Activated naive CD4-positive, alpha-beta T cell treated with Interleukin-2 at 50 U/mL for 16 hours (primary cell): ENCODE data around the gene SFXN5.
"Not testable (repeated sequence)": the region's sequence is repeated elsewhere in the genome, so short reads cannot be mapped to it uniquely, and the experiment has no call there.

ENCODE experiments used
- DNase-seq: peaks from one replicate; pipeline ENCODE4 v3.0.0-alpha.2; 2020

Gene SFXN5, protein sequence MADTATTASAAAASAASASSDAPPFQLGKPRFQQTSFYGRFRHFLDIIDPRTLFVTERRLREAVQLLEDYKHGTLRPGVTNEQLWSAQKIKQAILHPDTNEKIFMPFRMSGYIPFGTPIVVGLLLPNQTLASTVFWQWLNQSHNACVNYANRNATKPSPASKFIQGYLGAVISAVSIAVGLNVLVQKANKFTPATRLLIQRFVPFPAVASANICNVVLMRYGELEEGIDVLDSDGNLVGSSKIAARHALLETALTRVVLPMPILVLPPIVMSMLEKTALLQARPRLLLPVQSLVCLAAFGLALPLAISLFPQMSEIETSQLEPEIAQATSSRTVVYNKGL

GRCh38 chr2:73071360-73072128 is at the start of gene SFXN5:
TSS of gene SFXN5 (minus strand) at chr2:73071712. CDS start at chr2:73071705, 7 bp downstream.
- peak; percentile 96 for DNase-seq

DNA sequence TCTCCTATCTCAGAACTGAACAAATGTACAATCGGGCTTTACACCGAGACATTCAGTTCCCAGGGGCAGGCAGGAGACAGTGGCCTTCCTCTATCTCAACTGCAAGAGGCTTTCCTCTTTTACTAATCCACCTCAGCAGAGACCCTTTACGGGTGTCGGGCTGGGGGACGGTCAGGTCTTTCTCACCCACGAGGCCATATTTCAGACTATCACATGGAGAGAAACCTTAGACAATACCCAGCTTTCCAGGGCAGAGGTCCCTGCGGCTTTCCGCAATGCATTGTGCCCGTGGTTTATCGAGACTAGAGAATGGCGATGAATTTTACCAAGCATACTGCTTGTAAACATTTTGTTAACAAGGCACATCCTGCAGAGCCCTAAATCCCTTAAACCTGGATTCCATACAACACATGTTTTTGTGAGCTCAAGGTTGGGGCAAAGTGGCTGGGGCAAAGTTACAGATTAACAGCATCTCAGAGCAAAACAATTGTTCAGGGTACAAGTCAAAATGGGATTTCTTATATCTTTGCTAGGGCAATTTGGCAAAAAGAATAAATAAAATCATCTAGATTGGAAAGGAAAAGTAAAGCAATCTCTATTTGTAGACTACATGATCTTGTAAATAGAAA is 48.2 kb upstream of the SFXN5 start:
- not testable (repeated sequence) for DNase-seq

GRCh38 chr2:73117441-73117840 is 45.9 kb upstream of the SFXN5 start:
- DNase-seq: no peak

DNA sequence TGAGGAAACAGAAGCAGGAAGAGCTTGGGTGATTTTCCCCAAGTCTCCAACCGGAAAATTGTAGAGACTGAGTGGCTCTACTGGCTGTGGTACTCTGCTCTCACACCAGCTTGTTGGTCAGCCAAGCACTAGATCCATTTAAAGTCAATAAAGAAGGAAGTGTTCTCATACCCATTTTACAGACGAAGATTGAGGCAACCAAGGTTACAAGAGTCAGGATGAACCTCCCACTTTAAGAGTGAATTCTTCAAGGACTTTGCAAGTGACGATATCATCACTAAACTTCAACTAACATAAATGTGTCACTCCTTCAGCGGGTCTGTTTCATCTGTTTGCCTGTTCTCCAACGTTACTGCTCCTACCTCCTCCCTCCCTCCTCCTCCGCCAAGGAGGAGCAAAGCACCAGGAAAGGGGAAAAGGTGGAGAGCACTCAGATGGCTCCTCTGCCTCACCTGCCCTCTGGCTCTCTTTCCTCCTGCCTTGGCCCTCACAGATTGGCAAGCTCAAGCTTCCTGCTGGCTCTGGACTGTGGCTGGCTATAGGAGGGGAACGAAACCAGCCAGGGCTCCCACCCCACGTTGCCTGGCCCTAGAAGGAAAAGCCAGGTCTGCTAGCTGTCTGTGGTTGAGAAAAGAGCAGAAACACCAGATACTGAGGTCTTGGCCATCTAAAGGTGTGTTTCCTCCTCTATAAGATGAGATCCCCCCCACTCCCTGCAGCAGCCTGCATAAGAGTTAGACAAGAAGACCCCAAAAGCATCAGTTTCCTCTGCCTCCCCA is 44.9 kb upstream of the SFXN5 start:
- no peak for DNase-seq

- no peak for DNase-seq
Measured at GRCh38 chr2:73114273-73114867, 42.9 kb upstream of the SFXN5 start.

GRCh38 chr2:73112913-73113854 is 41.7 kb upstream of the SFXN5 start, which contains the start of gene RAB11FIP5:
TSS of gene RAB11FIP5 (minus strand) at chr2:73112948. CDS start at chr2:73112777, 171 bp downstream.
- DNase-seq: peak; percentile 82

- peak; percentile 30 for DNase-seq
Measured at GRCh38 chr2:73112026-73112912, 40.8 kb upstream of the SFXN5 start.

DNA sequence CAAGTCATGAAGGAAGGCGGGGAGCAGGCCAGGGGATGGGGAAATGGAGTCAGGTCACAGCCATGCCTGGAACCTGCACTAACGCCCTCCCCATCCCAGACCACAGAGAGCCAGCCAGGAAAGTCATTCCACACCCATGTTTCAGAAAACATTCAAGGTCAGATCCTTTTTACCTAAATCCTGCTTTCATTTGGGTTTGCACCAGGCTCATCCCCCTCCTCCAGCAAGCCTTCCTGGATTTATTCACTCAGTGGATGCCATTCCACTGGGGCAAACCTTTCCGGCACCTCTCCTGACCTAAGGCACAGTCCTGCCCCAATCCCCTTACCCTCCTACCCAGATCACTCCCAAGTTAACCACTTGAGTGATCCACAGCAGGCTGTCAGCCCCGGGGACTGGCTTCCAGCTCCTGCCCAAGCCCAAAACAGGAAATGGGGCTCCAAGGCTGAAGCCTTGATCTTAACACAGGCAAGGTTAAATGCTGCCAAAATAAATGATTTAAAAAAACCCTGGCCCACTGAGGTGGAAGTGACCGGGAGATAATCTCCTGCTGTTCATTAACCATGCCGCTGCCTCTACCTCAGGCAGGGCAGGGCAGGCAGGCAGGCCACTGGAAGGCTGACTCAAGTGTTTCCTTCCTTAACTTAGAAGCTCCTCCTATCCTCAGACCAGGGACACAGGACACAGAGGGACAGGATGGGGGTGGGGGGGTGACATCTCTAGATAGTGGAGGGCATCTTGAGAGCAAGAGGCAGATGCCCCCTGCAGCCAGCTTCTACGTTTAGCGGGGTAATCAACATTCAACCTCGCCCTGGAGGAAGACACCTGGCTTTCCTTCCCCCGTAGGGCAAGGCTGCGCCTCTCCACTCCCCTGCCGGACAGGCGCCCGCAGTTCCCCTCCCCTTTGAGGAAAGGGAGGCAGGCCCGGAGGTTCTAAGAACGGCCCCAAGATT is 39.8 kb upstream of the SFXN5 start:
- peak; percentile 2 for DNase-seq

DNA sequence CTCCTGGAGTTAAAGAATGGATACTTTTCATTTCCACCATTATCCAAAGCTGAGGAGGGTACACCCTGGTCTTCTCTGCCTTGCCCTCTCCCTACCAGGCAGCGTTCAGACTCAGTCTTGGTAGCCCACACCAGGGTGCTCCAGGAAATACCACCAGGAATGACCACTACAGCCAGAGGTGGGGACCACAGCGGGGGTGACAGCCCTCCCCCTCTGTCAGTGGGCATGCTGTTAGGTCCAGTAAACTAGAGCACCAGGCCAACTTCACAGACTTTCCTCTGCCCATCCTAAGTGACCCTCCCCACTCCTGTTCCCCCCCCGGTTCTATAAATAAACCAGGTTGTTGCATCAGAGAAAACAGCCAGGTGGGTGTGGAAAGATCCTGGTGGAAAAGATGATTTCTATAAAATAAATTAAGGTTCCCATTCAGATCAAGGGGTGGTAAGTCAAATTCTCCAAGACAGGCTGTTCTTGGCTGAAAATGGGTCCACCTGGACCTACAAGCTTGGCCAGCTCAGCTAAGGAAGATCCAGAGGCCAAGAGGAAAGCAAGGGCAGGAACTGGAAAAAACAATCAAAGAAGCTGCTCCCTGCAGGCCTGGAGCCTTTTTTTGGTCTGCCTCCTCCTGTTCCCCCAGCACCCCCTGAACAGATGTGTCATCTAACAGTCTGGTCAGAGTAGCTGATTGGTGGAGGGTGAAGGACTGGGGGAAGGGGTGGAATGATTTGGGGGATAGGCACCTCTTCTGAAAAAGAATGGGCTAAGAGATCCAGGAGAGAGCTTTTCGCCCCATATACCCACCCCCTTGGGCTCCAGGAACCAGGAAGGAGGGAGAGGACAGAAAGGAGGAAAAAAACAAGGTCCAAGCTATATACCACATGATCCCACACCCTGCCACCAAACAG is 38.9 kb upstream of the SFXN5 start:
- no peak for DNase-seq

DNA sequence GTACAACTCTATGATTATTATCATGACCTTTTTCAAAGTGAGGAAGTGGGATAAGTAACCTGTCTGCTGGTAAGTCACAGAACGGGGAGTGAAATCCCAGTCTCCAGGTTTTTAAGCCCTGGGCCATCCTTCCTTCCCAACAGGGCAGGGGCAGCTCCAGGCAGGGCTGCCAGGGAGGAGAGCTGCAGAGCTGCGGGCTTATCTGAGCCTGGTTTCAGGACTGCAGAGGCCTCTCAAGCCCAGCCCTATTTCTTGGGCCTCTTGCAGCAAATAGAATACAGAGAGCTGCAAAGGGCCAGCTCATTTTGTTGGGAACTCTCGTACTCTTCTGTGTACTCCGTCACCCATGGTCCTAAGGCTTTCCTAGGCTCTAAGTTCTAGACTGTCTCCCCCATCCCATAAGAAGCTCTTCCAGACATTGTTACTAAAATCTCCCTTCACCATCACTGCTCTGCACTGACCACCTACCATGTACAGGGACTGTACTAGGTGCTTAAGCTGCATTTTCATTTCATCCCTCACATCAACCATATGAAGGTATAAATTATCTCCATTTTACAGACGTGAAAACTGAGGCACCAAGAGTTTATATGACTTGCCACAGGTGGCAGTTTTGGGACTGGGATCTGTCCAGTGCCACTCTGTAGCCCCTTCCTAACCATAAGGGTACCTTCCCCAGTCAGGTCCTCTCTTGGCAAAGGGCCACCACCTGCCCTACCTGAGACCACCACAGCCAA is 38.1 kb upstream of the SFXN5 start:
- no peak for DNase-seq

DNA sequence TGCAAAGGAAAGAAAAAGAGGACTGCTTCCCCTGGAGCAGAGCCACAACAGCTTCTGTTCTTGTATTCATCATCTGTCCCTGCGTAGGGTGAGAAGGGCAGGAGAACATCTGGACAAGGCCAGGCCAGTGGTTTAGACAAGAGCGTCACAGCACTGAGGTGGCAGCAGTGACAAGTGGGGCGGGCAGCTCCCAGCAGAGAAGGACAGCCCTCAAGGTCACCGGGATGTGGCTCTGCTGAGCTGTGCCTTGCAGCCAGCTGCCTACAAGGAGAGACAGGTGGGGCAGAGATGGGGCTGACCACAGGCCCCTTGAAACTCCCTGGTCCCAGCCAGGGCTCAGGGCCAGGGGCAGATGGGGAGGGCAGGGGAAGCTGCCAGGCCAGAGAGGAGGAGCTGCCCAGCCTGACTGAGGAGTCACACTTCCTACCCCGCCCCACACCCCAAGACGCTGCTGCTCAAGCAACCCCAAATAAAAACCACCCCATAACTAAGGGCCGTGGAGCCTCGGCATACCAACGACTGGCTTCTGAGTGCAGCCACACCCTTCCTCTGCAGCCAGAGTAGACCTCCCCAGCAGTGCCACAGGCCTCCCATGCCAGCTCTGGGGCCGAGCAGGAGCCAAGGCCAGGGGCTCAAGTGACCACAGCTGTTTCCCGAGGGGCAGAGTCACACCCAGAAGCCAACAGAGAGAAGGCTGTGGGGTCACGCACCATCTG is 35.9 kb upstream of the SFXN5 start:
- DNase-seq: peak; percentile 16

DNA sequence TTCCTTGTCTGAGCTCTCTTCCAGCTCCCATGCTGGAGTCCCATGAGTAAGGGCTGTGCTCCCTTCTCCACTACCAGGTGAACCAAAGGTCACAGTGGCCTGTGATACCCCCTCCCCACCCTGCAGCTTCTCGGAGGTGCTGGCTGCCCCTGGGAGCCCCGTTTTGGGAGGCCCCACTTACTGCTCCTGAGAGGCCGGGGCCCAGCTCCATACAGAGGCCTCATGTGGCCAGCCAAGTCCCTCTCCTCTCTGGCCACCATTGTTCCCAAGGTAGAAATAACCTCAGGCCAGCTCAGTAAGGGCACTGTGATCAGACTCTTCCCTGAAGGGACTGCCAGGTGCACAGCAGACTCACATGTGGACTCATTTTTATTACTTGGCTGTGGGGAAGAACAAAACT is 35.3 kb upstream of the SFXN5 start:
- DNase-seq: no peak

- no peak for DNase-seq
Measured at GRCh38 chr2:73105511-73105971, 34.0 kb upstream of the SFXN5 start.

- DNase-seq: no peak
Measured at GRCh38 chr2:73104933-73105332, 33.4 kb upstream of the SFXN5 start.

DNA sequence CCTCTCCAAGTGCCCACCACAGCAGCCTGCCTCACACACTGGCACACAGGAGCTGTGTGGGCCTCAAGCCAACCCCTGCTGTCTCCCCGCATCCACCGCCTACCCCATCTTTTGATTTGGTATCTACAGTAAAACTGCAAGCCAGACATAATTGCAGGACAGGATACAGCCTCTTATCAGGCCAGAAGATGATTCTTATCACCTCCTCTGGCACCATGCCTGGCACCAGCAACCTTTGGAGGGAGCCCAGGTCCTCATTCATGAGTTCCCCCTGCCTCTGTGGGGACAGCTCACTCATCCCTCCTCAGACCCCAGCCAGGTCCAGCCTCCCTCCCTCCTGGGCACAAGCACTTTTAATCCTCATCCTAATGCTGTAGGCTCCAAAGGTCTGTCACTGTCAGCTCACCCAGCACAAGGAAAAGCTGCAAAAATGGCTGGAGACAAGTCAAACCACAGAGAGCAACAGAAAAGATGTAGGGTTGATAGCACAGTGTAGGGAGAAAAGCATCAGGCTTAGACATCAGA is 31.6 kb upstream of the SFXN5 start:
- no peak for DNase-seq

GRCh38 chr2:73101626-73102256 is 30.2 kb upstream of the SFXN5 start:
- DNase-seq: no peak
